Retina (tissue), 1 donor: ENCODE data around the gene POLR3B.
A peak's percentile ranks its signal among the peaks of the same experiment; 100 is the strongest.
"Not testable (repeated sequence)": the region's sequence is repeated elsewhere in the genome, so short reads cannot be mapped to it uniquely, and the experiment has no call there.

Experiments
- DNase-seq: peaks from one replicate; pipeline ENCODE4 v3.0.0-alpha.2; 2016

POLR3B gene

GRCh38 chr12:106357549-106358395 lies at the start of gene POLR3B:
POLR3B (plus strand) TSS chr12:106357748; CDS start chr12:106357880, 132 bp downstream.
- DNase-seq, result peak; percentile 100

- DNase-seq, result no peak
Measured at GRCh38 chr12:106308121-106308520, 49.4 kb upstream of the POLR3B start.

- DNase-seq, result no peak
Measured at GRCh38 chr12:106308611-106309010, 48.9 kb upstream of the POLR3B start.

GRCh38 chr12:106309671-106310505 lies 47.7 kb upstream of the POLR3B start:
- DNase-seq, result no peak

- no peak for DNase-seq
Measured at GRCh38 chr12:106310687-106311086, 46.9 kb upstream of the POLR3B start.

- DNase-seq, result no peak
Measured at GRCh38 chr12:106311139-106311538, 46.4 kb upstream of the POLR3B start.

GRCh38 chr12:106313413-106313812 lies 44.1 kb upstream of the POLR3B start:
- not testable (repeated sequence) for DNase-seq

- DNase-seq, result no peak
Measured at GRCh38 chr12:106315523-106315922, 42.0 kb upstream of the POLR3B start.

GRCh38 chr12:106317406-106318082 lies 40.0 kb upstream of the POLR3B start:
- no peak for DNase-seq

- no peak for DNase-seq
Measured at GRCh38 chr12:106321139-106321850, 36.3 kb upstream of the POLR3B start.

GRCh38 chr12:106323537-106323936 lies 34.0 kb upstream of the POLR3B start:
- no peak for DNase-seq

- DNase-seq, result no peak
Measured at GRCh38 chr12:106327309-106327869, 30.2 kb upstream of the POLR3B start.

GRCh38 chr12:106328735-106329134 lies 28.8 kb upstream of the POLR3B start:
- no peak for DNase-seq

GRCh38 chr12:106329231-106329982 lies 28.1 kb upstream of the POLR3B start:
- no peak for DNase-seq

GRCh38 chr12:106331599-106331998 lies 25.9 kb upstream of the POLR3B start:
- DNase-seq, result no peak

GRCh38 chr12:106332536-106332935 lies 25.0 kb upstream of the POLR3B start:
- DNase-seq, result no peak

GRCh38 chr12:106333010-106333409 lies 24.5 kb upstream of the POLR3B start:
- no peak for DNase-seq

GRCh38 chr12:106333756-106334155 lies 23.8 kb upstream of the POLR3B start:
- no peak for DNase-seq

- DNase-seq, result no peak
Measured at GRCh38 chr12:106341086-106341877, 16.3 kb upstream of the POLR3B start.

- no peak for DNase-seq
Measured at GRCh38 chr12:106342397-106343213, 14.9 kb upstream of the POLR3B start.
